Head of caudate nucleus (tissue), 42 donors: ENCODE results near the gene ZBTB6.

Experiments used
- DNase-seq, 42 donors: peaks; one replicate each; pipeline versions ENCODE4 v3.0.0 to v3.0.0-alpha.2; 2020 to 2021; ENCODE audit warnings: mixed read lengths in 7 of 42
- intact Hi-C: fragments of 100-400 bp; cut with DNase I; formaldehyde crosslinking; loops from one replicate; pipeline ENCODE4 v1.15.0; 2022

ZBTB6 gene, protein sequence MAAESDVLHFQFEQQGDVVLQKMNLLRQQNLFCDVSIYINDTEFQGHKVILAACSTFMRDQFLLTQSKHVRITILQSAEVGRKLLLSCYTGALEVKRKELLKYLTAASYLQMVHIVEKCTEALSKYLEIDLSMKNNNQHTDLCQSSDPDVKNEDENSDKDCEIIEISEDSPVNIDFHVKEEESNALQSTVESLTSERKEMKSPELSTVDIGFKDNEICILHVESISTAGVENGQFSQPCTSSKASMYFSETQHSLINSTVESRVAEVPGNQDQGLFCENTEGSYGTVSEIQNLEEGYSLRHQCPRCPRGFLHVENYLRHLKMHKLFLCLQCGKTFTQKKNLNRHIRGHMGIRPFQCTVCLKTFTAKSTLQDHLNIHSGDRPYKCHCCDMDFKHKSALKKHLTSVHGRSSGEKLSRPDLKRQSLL

DNA sequence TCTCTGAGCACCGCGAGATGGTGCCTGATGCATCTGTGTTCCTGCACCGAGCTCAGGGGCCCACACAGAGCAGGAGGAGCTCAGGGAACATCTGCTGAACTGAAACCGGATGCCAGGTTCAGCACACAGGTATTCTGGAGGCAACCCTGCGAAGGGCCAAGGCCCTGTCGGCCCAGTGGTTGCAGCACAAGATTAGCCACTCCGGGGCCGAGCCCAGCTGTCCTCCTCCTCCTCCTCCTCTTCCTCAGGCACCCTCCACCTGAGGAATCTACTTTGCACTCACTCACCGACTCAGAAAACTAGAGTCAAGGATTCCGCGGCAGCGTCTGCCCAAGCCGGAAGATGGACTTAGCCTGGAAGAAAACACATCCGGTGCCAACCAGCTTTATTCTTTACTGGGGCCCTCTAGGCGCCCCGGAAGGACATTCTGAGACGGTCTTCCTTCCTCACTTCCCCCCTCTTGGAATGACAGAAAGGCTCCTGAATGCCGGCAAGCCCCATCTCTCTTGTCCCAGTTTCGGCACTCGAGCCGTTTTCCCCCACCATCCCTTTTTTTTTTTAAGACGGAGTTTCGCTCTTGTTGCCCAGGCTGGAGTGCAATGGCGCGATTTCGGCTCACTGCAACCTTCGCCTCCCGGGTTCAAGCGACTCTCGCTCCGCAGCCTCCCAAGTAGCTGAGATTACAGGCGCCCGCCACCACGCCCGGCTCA is at the start of gene ZBTB6:
Gene ZBTB6, minus strand, starts transcription at position 360 of the 710 bp plus-strand sequence. CDS start 1,251 bp downstream, outside the sequence.
- DNase-seq = peak; percentile 74 to 97 (median 89)
- intact Hi-C loops = no loop called here

DNA sequence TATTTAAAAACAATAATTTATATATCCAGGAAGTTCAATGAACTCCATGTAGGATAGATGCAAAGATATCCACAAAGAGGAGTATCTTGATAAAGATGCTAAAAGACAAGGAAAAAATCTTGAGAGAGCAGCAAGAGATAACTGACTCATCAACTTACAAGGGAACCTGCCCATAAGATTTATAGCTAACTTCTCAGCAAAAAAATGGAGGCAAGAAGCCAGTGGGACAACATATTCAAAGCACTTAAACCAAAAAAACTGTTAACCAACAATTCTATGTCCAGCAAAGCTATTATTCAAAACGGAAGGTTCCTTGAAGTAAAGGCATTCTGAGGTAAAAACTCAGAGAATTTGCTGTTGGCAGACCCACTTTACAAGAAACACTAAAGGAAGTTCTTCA is 48.0 kb upstream of the ZBTB6 start:
- intact Hi-C loops = no loop called here
- DNase-seq = no peak

DNA sequence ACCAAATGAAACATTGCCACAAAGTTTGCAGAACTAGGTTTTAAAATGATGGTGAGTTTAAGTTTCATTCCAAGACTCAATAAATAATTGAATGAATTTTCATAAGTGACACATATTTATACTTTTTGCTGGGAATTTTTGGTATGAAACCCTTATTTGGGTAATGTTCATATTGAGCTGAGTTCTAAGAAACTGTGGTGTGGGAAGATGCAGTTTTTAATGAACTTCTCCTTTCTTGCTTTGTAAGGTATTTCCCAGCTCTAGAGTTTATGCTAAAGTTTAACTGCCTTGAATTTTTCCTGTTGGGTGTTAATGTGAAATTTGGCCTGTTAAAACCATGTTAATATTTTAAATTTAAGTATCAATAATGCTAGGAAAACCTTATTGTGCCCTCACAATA is 42.8 kb upstream of the ZBTB6 start:
- DNase-seq = no peak
- intact Hi-C loops = no loop called here

- intact Hi-C loops = no loop called here
- DNase-seq = no peak
These were observed 41.1 kb upstream of the ZBTB6 start for GRCh38 chr9:122954253-122954691.

DNA sequence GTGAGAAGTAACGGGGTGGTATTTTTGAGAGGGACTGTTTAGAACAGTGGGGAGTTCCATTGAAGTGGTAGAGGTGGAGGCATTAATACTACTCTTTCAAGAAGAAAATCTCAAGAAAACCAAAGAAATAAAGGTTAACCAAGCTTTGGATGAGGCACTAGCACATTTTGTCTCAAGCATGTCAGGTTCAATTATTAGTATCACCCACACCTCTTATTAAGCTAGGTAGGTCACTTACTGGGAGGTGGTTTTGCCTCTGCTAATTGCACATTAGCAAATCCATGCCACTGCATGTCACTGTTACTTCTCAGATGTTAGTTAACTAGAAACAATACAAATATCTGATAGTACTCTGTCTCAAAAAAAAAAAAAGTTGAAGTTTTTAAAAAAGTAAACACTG is 37.9 kb upstream of the ZBTB6 start:
- DNase-seq = no peak
- intact Hi-C loops = no loop called here

DNA sequence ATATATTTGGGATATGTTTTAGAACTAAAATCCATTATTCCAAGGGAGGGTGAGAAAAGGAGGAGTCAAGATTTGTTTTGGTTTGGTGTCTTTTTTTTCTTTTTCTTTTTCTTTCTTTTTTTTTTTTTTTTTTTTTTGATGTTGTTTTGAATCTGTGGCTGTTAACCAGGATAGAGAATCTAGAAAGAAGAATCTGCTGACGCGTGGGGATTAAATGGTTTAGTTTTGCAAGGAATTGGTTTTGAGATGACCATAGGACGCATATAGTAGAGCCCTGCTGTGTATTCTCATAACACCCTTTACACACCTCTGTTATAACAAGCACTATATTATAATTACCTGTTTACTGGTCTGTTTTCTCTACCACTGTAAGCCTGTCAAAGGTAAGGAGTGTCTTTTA is 37.1 kb upstream of the ZBTB6 start:
- DNase-seq = no peak
- intact Hi-C loops = no loop called here

DNA sequence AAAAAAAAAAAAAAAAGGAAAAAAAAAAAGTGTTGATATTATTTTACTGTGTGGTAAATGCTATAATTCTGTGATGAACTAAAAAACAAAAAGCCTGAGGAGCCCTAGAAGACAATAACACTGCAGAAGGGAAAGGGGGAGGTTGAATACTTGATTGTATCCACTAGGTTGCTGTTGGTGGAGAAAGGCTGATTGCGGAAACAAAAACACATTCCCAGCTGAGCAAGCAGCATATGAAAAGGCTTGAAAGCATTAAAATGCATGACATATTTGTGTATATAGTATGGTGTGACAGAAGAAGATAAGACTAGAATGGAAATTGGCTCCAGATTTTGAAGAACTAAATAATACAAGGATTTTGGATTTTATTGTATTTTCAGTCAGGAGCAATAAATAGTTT is 36.6 kb upstream of the ZBTB6 start:
- DNase-seq = peak in 1 of 42 donors; percentile 15
- intact Hi-C loops = no loop called here

- intact Hi-C loops = no loop called here
- no peak for DNase-seq
These were observed 35.2 kb upstream of the ZBTB6 start for GRCh38 chr9:122948313-122948712.

- intact Hi-C loops = no loop called here
- DNase-seq = no peak
These were observed 33.4 kb upstream of the ZBTB6 start for GRCh38 chr9:122946461-122947005.

GRCh38 chr9:122944960-122945888 is 32.1 kb upstream of the ZBTB6 start:
- DNase-seq = no peak
- intact Hi-C loops = no loop called here

GRCh38 chr9:122941582-122942234 is 28.6 kb upstream of the ZBTB6 start:
- DNase-seq = no peak
- intact Hi-C loops = loop anchor here (2.0 kb wide), 1 partner anchor 37 kb away; the partner anchor contains the start of gene RC3H2

DNA sequence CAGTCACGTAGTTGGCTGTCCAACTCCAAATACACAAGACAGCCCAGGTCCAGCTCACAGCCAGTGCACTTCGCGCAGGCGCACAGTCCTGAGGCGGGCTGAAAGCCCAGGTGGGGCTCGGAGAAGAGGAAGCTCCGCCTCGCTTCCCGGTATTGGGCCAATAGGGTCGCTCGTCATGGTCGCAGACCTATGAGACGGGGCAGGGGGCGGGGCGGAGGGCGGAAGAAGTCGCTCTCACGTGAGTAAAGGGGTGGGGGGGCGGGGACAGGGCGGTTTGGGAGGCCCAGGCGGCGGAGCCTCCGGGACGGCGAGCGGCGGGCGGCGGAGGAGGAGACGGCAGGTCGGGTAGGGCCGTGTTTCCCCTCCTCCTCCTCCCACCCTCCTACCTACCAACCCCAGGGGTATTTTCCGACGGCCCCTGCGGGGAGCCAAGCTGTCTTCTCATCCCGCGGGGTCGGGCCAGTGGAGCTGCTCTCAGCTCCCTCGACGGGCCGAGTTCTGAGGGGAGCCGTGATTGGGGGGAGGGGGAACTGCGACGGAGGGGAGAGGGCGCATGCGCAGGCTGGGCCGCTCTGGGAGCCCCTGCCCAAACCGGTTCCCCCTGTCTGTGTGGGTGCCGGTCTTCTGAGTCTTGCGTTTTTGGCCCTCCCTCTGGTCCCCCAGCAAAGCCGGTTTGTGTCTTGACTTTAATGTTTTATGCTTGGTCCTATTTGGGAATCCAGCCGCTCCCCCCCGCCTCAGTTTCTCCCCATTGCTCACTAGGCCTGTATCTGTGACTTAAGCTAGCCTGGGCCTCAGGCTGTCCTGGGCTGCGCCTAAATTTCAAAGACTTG is 27.8 kb upstream of the ZBTB6 start, which contains the start of gene RABGAP1:
Gene RABGAP1, plus strand, starts transcription at position 272 of the 833 bp plus-strand sequence. CDS start 16,040 bp downstream, outside the sequence.
- intact Hi-C loops = loop anchor here (2.0 kb wide), 1 partner anchor 36 kb away; the partner anchor contains the start of gene RC3H2
- peak; percentile 97 to 100 (median 99) for DNase-seq

GRCh38 chr9:122940454-122940748 is 27.3 kb upstream of the ZBTB6 start:
- intact Hi-C loops = loop anchor here (2.0 kb wide), 1 partner anchor 36 kb away; the partner anchor contains the start of gene RC3H2

GRCh38 chr9:122939601-122940000 is 26.5 kb upstream of the ZBTB6 start:
- intact Hi-C loops = no loop called here

More at GRCh38 chr9:122940454-122940748, 27.3 kb upstream of the ZBTB6 start:
- DNase-seq = no peak

GRCh38 chr9:122936883-122937282 is 23.8 kb upstream of the ZBTB6 start:
- intact Hi-C loops = no loop called here

More at GRCh38 chr9:122939601-122940000, 26.5 kb upstream of the ZBTB6 start:
- DNase-seq = no peak

DNA sequence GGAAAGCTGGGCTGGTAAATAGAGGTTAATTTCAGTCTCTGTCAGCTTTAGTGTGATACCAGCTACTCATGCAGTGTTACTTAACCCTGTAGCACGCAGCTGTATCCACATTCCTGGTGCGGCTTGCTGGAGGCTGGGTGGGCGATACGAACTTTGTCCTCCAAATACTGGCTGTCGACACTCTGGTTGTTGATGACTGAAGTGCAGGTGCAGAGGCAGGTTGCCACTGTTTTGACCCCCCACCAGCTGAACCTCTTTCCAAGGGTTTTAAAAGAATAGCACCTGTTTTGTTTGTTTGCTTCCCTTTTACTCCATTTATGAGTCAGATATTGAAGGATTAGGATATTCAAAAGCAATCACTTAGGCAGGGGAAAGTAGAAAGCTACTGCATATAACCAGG is 23.3 kb upstream of the ZBTB6 start:
- intact Hi-C loops = no loop called here

More at GRCh38 chr9:122936883-122937282, 23.8 kb upstream of the ZBTB6 start:
- DNase-seq = no peak

More for the DNA sequence above, 23.3 kb upstream of the ZBTB6 start:
- DNase-seq = no peak
